PC-9 (cell line): ENCODE data around the gene PFAS. TPM values are rescaled to one million over a fixed set of nuclear protein-coding genes. Genes with fewer than 3 reads are reported as not detected.

Experiments used
- BruUV-seq: library from RNA; stranded (reverse); fragments of 400-500 nt; replicated peaks from 2 replicates; lab custom pipeline; 2021; lab: Mats Ljungman, UMichigan
- CTCF ChIA-PET: fragments of 300-600 bp; sonication (Branson Sonifier 250); formaldehyde crosslinking; loops from one replicate; lab custom pipeline; 2022; ENCODE audit warnings: antibody characterized with exemption; lab: Charles Lee
- POLR2A ChIA-PET: fragments of 300-600 bp; sonication (Branson Sonifier 250); formaldehyde crosslinking; loops from one replicate; lab custom pipeline; 2022; ENCODE audit warnings: antibody characterized with exemption; ENCODE audit not compliant: unreplicated experiment; lab: Charles Lee
- DNase-seq, 2 experiments: peaks; one replicate each; pipeline versions ENCODE4 v3.0.0 to v3.0.0-alpha.2; 2015 to 2022; ENCODE audit warnings: mixed read lengths in 1 of 2
- H2AFZ ChIP-seq: fragments of 200-600 bp; sonication (generic); 2 replicates; pipeline ENCODE4 v1.8.1; 2017; ENCODE audit warnings: antibody characterized with exemption
- H3F3A ChIP-seq: fragments of 200-600 bp; sonication (generic); 2 replicates; pipeline ENCODE4 v1.8.1; 2017; ENCODE audit warnings: antibody characterized with exemption, mild to moderate bottlenecking, low read depth; ENCODE audit not compliant: insufficient read depth
- H3K27ac ChIP-seq: fragments of 200-600 bp; sonication (generic); 2 replicates; pipeline ENCODE4 v1.6.1; 2016; ENCODE audit warnings: mixed run types
- H3K27me3 ChIP-seq: fragments of 200-600 bp; sonication (generic); 2 replicates; pipeline ENCODE4 v1.6.1; 2016; ENCODE audit warnings: low read depth, mixed run types; ENCODE audit not compliant: insufficient read depth
- H3K36me3 ChIP-seq: fragments of 200-600 bp; sonication (generic); 2 replicates; pipeline ENCODE4 v1.6.1; 2016; ENCODE audit warnings: low read depth, mixed run types
- H3K4me1 ChIP-seq: fragments of 200-600 bp; sonication (generic); replicated peaks from 2 replicates; pipeline ENCODE4 v1.6.1; 2016; ENCODE audit warnings: mixed run types; ENCODE audit not compliant: insufficient read depth
- H3K4me2 ChIP-seq: fragments of 200-600 bp; sonication (generic); 2 replicates; pipeline ENCODE4 v1.6.1; 2017; ENCODE audit warnings: mixed run types
- H3K4me3 ChIP-seq: fragments of 200-600 bp; sonication (generic); 2 replicates; pipeline ENCODE4 v1.6.1; 2016; ENCODE audit warnings: mixed run types
- H3K79me2 ChIP-seq: fragments of 200-600 bp; sonication (generic); 2 replicates; pipeline ENCODE4 v1.6.1; 2017; ENCODE audit warnings: low read depth, mixed run types
- H3K9me2 ChIP-seq: fragments of 200-600 bp; sonication (generic); 2 replicates; pipeline ENCODE4 v1.8.1; 2017; ENCODE audit warnings: mild to moderate bottlenecking; ENCODE audit not compliant: insufficient read depth
- H3K9me3 ChIP-seq: fragments of 200-600 bp; sonication (generic); 2 replicates; pipeline ENCODE4 v1.8.1; 2016; ENCODE audit warnings: low read depth; ENCODE audit not compliant: insufficient read depth
- H4K20me1 ChIP-seq: fragments of 200-600 bp; sonication (generic); 2 replicates; pipeline ENCODE4 v1.8.1; 2017; ENCODE audit not compliant: insufficient read depth
- CTCF ChIP-seq: fragments of 200-600 bp; sonication (generic); conservative IDR thresholded peaks from 2 replicates; pipeline ENCODE4 v1.6.1; 2017; ENCODE audit warnings: mixed run types, antibody characterized with exemption, mild to moderate bottlenecking, moderate library complexity
- EZH2 ChIP-seq: fragments of 200-600 bp; sonication (generic); IDR thresholded peaks from 2 replicates; pipeline ENCODE4 v1.8.0; 2017; ENCODE audit warnings: antibody characterized with exemption, low read depth
- intact Hi-C: fragments of 100-400 bp; cut with micrococcal nuclease; formaldehyde crosslinking; loops from one replicate; pipeline ENCODE4 v1.10.0; 2022; ENCODE audit not compliant: unreplicated experiment
- total RNA-seq: library from RNA; stranded (reverse); gene quantifications from 2 replicates; pipeline ENCODE4 v1.2.3, GENCODE V29; 2021

The PFAS gene
- total RNA-seq, 1 experiment from 2014 or later: 68.2 TPM

- H3K79me2 ChIP-seq: peaks cover 25% of the 10 kb centered on the region
- intact Hi-C loops: no loop called here
- TF ChIP-seq EZH2: no peak
- no peak for TF ChIP-seq CTCF
- no peaks in the 10 kb centered on the region for H3K27me3 ChIP-seq
- H4K20me1 ChIP-seq: no peaks in the 10 kb centered on the region
- no peak overlapping the region for H3K4me3 ChIP-seq
- H3K27ac ChIP-seq: no peak overlapping the region
- H3K4me2 ChIP-seq: no peak overlapping the region
- no TSS peak for BruUV-seq
- no peaks in the 10 kb centered on the region for H3K36me3 ChIP-seq
- no peaks in the 10 kb centered on the region for H3F3A ChIP-seq
- ChIA-PET POLR2A (no interaction called here), CTCF (no interaction called here)
- no peak overlapping the region for H2AFZ ChIP-seq
- H3K9me2 ChIP-seq: no peaks in the 10 kb centered on the region
- no peaks in the 10 kb centered on the region for H3K9me3 ChIP-seq
- H3K4me1 ChIP-seq: peaks cover 7% of the 10 kb centered on the region; the same call in 1 of the 2 replicates
- no peak for DNase-seq
Measured at GRCh38 chr17:8254881-8255280, 5.8 kb downstream of the PFAS start.

- no peaks in the 10 kb centered on the region for H4K20me1 ChIP-seq
- ChIA-PET POLR2A (no interaction called here), CTCF (no interaction called here)
- no peaks in the 10 kb centered on the region for H3K27me3 ChIP-seq
- no peaks in the 10 kb centered on the region for H3K36me3 ChIP-seq
- no peak for DNase-seq
- no peaks in the 10 kb centered on the region for H3K9me3 ChIP-seq
- H2AFZ ChIP-seq: no peak overlapping the region
- no TSS peak for BruUV-seq
- H3K4me3 ChIP-seq: no peak overlapping the region
- no peaks in the 10 kb centered on the region for H3K9me2 ChIP-seq
- intact Hi-C loops: no loop called here
- no peak overlapping the region for H3K4me2 ChIP-seq
- peaks cover 19% of the 10 kb centered on the region for H3K79me2 ChIP-seq
- peaks cover 1% of the 10 kb centered on the region; the same call in 1 of the 2 replicates for H3K4me1 ChIP-seq
- TF ChIP-seq EZH2 (no peak), CTCF (no peak)
- H3F3A ChIP-seq: no peaks in the 10 kb centered on the region
- no peak overlapping the region for H3K27ac ChIP-seq
Measured at GRCh38 chr17:8255499-8255898, 6.4 kb downstream of the PFAS start.

GRCh38 chr17:8256291-8256690 is 7.2 kb downstream of the PFAS start:
- POLR2A ChIA-PET: no interaction called here
- BruUV-seq: no TSS peak

More at GRCh38 chr17:8256291-8256690, 7.2 kb downstream of the PFAS start:
- Histone ChIP-seq H3K9me2 (no peaks in the 10 kb centered on the region), H3F3A (no peaks in the 10 kb centered on the region), H3K4me1 (no peaks in the 10 kb centered on the region), H2AFZ (no peak overlapping the region), H3K9me3 (no peaks in the 10 kb centered on the region), H3K4me2 (no peak overlapping the region), H3K36me3 (no peaks in the 10 kb centered on the region), H3K27me3 (no peaks in the 10 kb centered on the region), H3K4me3 (no peak overlapping the region), H4K20me1 (no peaks in the 10 kb centered on the region), H3K79me2 (peaks cover 11% of the 10 kb centered on the region), H3K27ac (no peak overlapping the region)
- TF ChIP-seq CTCF: no peak
- no peak for TF ChIP-seq EZH2
- no peak for DNase-seq
- CTCF ChIA-PET: no interaction called here
- intact Hi-C loops: no loop called here
